ENCODE data around the gene NUDT16L1.

Gene NUDT16L1

GRCh38 chr16:4692460-4693295, 684 bp upstream of the NUDT16L1 start:
- Histone ChIP-seq H3K4me3 (replicated peaks; ENCODE audit: insufficient read depth, low read length) (peak overlapping the region; percentile 70), H3K27ac (replicated peaks) (peak overlapping the region; percentile 72), H3K27me3 (ENCODE audit: insufficient read depth, poor library complexity, severe bottlenecking) (no peaks in the 10 kb centered on the region)
- TF ChIP-seq SPI1 (IDR thresholded peaks at IDR 0.05; ENCODE audit: borderline replicate concordance, low read depth) (peak; percentile 10; the same call in 1 of the 2 replicates), REST (IDR thresholded peaks at IDR 0.05; ENCODE audit: insufficient replicate concordance, low read depth) (no peak), CTCF (IDR thresholded peaks at IDR 0.05; ENCODE audit: insufficient read depth, low read length) (no peak)
- DNase-seq (ENCODE audit: low read depth in 1 of 2, low spot score in 1 of 2), result peak; percentile 68 to 75

- DNase-seq (ENCODE audit: low read depth in 1 of 2, low spot score in 1 of 2), result no peak
- H3K27ac ChIP-seq (replicated peaks), result peak overlapping the region; percentile 74
- H3K27me3 ChIP-seq (ENCODE audit: insufficient read depth, poor library complexity, severe bottlenecking), result no peaks in the 10 kb centered on the region
- peak overlapping the region; percentile 99 for H3K4me3 ChIP-seq (replicated peaks; ENCODE audit: insufficient read depth, low read length)
- TF ChIP-seq CTCF (IDR thresholded peaks at IDR 0.05; ENCODE audit: insufficient read depth, low read length) (no peak), REST (IDR thresholded peaks at IDR 0.05; ENCODE audit: insufficient replicate concordance, low read depth) (no peak), POLR2AphosphoS5 (IDR thresholded peaks at IDR 0.05; ENCODE audit: low read depth) (no peak), SPI1 (IDR thresholded peaks at IDR 0.05; ENCODE audit: borderline replicate concordance, low read depth) (no peak), GABPA (IDR thresholded peaks at IDR 0.05; ENCODE audit: low read depth) (no peak)
These were observed 737 bp downstream of the NUDT16L1 start for GRCh38 chr16:4693956-4694641.

- DNase-seq (ENCODE audit: low read depth in 1 of 2, low spot score in 1 of 2), result no peak
- peak overlapping the region; percentile 28; the same call in 1 of the 2 replicates for H3K27ac ChIP-seq (replicated peaks)
- TF ChIP-seq SPI1 (IDR thresholded peaks at IDR 0.05; ENCODE audit: borderline replicate concordance, low read depth), result no peak
- peak; percentile 29; the same call in 1 of the 2 replicates for TF ChIP-seq POLR2AphosphoS5 (IDR thresholded peaks at IDR 0.05; ENCODE audit: low read depth)
- no peaks in the 10 kb centered on the region for H3K27me3 ChIP-seq (ENCODE audit: insufficient read depth, poor library complexity, severe bottlenecking)
- peak overlapping the region; percentile 99 for H3K4me3 ChIP-seq (replicated peaks; ENCODE audit: insufficient read depth, low read length)
These were observed 1.5 kb downstream of the NUDT16L1 start for GRCh38 chr16:4694642-4695451.
